LNCaP clone FGC (cell line): ENCODE data around the gene GRIK3.

Experiments used
- DNase-seq: peaks from one replicate; pipeline ENCODE4 v3.0.0-alpha.2; 2011; ENCODE audit warnings: low read depth
- H3K4me3 ChIP-seq: 2 replicates; pipeline ENCODE4 v1.5.1; 2011; ENCODE audit warnings: mild to moderate bottlenecking, low read depth, low read length, control low read depth
- TF ChIP-seq, protein P1 (sequence below): IDR thresholded peaks from 2 replicates; pipeline ENCODE4 v1.5.1; 2012; ENCODE audit warnings: mild to moderate bottlenecking; ENCODE audit not compliant: control insufficient read depth, insufficient read depth; ENCODE audit errors: extremely low read depth

The GRIK3 gene

DNA sequence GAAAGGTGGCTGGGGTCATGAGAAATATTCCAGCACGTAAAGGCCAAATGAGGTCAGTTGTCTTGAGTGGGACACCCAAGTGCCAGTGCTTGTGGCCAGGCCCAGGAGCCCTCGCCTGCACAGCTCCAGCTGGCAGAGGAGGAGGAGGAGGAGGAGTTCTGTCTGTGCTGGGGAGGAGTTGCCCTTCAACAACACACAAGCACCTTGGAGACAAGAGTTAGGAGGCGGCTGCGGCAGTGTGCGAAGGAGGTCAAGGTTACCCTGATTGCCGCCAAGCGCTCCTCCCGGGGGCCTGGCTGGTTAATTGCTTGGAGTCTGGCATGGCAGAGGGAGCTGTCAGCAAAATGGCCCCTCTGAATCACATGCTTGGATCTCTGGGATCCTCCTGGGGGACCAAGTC, 45.1 kb downstream of the GRIK3 start:
- TF ChIP-seq, protein P1, sequence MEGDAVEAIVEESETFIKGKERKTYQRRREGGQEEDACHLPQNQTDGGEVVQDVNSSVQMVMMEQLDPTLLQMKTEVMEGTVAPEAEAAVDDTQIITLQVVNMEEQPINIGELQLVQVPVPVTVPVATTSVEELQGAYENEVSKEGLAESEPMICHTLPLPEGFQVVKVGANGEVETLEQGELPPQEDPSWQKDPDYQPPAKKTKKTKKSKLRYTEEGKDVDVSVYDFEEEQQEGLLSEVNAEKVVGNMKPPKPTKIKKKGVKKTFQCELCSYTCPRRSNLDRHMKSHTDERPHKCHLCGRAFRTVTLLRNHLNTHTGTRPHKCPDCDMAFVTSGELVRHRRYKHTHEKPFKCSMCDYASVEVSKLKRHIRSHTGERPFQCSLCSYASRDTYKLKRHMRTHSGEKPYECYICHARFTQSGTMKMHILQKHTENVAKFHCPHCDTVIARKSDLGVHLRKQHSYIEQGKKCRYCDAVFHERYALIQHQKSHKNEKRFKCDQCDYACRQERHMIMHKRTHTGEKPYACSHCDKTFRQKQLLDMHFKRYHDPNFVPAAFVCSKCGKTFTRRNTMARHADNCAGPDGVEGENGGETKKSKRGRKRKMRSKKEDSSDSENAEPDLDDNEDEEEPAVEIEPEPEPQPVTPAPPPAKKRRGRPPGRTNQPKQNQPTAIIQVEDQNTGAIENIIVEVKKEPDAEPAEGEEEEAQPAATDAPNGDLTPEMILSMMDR, result no peak
- no peak overlapping the region for H3K4me3 ChIP-seq
- DNase-seq, result no peak

DNA sequence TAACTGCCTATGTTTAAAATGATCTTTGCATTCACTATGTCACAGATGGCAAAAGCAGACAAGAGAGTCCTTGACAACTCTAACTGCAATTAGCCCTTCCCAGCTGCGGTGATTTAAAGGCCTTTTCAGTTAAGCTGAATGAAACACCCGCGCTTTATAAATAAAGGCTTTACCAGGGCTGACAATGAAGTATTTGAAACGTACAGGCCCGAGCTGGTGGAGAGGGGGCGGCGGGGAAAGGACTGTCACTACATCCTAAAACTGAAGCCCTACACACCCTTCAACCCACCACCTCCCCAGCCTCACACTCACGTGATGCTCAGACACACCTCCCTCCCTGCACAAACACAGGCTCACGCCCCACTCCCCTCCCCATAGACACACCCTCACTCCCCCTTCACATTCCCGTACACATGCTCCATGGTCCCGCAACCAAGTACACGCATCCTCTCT, 45.5 kb downstream of the GRIK3 start:
- TF ChIP-seq, protein P1, result no peak
- no peak for DNase-seq
- H3K4me3 ChIP-seq, result no peak overlapping the region

DNA sequence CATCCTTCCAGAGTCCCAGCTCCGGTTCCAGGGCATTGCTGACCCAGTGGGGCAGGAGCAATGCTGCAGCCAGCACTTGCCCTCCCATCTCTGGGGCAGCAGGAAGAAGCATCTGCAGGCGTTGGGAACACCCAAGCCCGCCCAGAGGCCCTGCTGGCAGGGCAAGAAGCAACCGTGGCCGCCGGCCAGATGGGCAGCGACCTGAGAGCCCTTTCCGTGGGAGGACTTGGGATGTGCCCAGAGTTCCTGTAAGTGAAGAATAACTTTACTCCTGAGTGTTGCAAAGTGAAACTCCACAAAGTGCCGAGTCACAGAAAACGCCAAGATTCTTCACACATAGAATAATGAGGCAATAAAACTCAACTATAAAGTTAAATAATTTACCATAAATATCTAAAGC, 46.0 kb downstream of the GRIK3 start:
- no peak for DNase-seq
- TF ChIP-seq, protein P1, result no peak
- H3K4me3 ChIP-seq, result no peak overlapping the region

DNA sequence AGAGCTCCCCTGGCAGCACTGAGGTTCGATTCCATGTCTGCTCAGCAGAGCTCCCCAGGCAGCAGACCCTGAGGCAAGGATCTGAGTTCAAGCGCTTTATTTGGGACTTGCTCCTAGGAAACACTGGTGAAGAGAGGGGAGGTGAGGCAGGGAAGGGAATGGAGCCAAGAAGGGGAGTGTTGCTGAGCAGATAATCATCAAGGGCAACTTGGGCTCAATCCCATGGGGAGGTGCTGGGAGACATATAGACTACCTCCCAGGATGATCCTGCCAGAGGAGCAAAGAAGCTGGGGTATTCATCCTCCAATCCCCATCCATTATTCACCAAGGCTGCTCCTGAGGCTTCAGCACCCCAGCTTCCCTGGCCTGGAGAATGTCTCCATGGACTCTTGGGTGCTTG, 47.0 kb downstream of the GRIK3 start:
- TF ChIP-seq, protein P1, result no peak
- DNase-seq, result no peak
- no peak overlapping the region for H3K4me3 ChIP-seq

DNA sequence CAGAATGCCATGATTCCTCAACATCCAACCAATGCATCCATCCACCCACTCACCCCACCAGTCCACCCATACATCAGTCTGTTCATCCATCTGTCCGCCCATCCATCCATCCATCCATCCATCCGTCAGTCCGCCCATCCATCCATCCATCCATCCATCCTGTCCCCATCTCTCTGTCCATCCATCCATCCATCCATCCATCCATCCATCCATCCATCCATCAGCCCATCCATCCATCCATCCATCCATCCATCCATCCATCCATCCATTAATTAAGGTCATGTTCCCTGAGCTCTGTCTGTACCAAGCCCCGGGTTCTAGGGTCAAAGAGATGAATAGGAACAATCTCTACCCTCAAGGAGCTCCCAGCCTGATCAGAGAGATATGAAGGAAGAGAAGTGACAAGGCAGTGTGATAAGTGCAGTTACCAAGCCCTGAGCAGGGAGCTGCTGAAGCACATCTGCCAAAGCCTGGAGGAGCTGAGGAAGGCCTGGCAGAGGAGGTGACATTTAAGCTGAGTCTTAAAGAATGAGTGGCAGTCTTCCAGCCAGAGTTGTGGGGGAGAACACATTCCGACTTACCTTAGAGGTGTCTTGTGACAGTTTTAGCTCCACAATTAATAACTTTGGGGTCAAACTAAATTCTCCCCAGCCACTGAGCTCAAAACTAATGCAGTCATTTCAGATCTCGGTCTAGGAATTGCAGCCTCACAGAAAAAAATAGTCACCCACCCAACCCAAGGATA, 47.9 kb downstream of the GRIK3 start:
- TF ChIP-seq, protein P1, result no peak
- no peak overlapping the region for H3K4me3 ChIP-seq
- DNase-seq, result no peak

DNA sequence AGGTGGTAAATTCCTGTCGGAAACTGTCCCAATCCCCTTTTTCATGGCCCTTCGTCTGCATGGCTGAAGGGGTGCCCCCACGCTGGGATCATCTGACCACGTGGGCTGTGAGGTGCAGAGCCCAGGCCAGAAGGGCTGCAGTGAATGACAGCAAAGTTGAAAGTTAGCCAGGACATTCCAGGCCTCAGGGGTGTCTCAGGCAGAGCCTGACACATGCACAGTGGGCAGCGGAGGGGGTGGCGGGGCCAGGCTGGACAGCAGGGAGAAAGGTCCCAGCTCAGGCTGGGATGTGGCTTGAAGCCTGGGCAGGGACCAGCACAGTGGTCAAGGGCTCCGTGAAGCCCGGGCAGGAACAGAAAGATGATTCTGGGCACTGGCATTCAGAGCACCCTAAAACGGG, 49.6 kb downstream of the GRIK3 start:
- no peak for DNase-seq
- no peak overlapping the region for H3K4me3 ChIP-seq
- TF ChIP-seq, protein P1, result no peak

DNA sequence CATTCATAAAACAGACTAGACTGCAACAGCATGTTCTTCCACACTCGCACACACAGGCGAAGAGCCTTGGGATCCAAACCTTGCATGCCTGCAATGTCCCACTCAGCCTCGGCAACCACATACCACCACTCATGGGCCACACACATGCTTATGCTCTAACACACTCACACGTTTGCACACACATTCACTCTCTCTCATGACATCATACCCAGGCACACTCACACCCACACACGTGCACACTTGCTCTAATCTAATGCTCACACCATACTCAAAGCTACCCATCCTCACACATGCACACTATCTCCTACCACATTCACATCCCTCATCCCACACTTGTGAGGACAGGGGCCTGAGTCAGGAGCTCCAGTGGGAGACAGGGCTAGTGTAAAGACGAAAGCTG, 50.3 kb downstream of the GRIK3 start:
- H3K4me3 ChIP-seq, result no peak overlapping the region
- no peak for DNase-seq
- TF ChIP-seq, protein P1, result no peak
